A549 (cell line): ENCODE measurements around the gene ISG15. TPM values are rescaled to one million over a fixed set of nuclear protein-coding genes. Genes with fewer than 3 reads are reported as not detected.

ENCODE experiments used
- ATAC-seq, 2 experiments: fragments of 200-7000 bp in 1 of 2; fragments of >200 bp in 1 of 2; cut with Nextera tagmentation in 1 of 2; cut with Tn5 transposase in 1 of 2; 3 replicates each; pipeline versions ENCODE4 v1.8.0 to v1.9.1; 2018 to 2020; ENCODE audit warnings: mild to moderate bottlenecking in 1 of 2, moderate library complexity in 1 of 2
- CTCF ChIA-PET: fragments of 300-600 bp; sonication (Branson Sonifier 250); formaldehyde crosslinking; extraction: SDS; loops from one replicate; lab custom pipeline; 2021; ENCODE audit warnings: antibody characterized with exemption, inconsistent platforms; lab: Yijun Ruan, JAX
- POLR2A ChIA-PET: fragments of 350-600 bp; formaldehyde crosslinking; extraction: SDS; loops from one replicate; lab custom pipeline; 2021; ENCODE audit warnings: antibody characterized with exemption, inconsistent platforms; lab: Yijun Ruan, JAX
- DNase-seq, 2 experiments: peaks; one replicate each; pipeline versions ENCODE4 v3.0.0 to v3.0.0-alpha.2; 2011 to 2016; ENCODE audit warnings: low read depth in 1 of 2, low spot score in 1 of 2
- FAIRE-seq: peaks from 2 replicates; lab custom pipeline; 2011; peaks lifted over from hg19 to GRCh38; lab: Jason Lieb, UNC
- H3K27ac ChIP-seq, 2 experiments: fragments of >200 bp; sonication (Bioruptor Twin); formaldehyde crosslinking; 3 replicates each; pipeline ENCODE4 v1.5.1; 2016 to 2017
- H3K4me1 ChIP-seq: fragments of >200 bp; sonication (Bioruptor Twin); formaldehyde crosslinking; 3 replicates; pipeline ENCODE4 v1.6.1; 2016
- H3K4me2 ChIP-seq: fragments of >200 bp; sonication (Bioruptor Twin); formaldehyde crosslinking; 3 replicates; pipeline ENCODE4 v1.6.1; 2016
- H3K4me3 ChIP-seq: fragments of >200 bp; sonication (Bioruptor Twin); formaldehyde crosslinking; 3 replicates; pipeline ENCODE4 v1.5.1; 2016
- H3K9me3 ChIP-seq: fragments of >200 bp; sonication (Bioruptor Twin); formaldehyde crosslinking; 3 replicates; pipeline ENCODE4 v1.6.1; 2016
- BCL3 ChIP-seq: fragments of >200 bp; sonication (Bioruptor Twin); formaldehyde crosslinking; IDR thresholded peaks from 3 replicates; pipeline ENCODE4 v1.6.1; 2016
- BHLHE40 ChIP-seq: IDR thresholded peaks from 2 replicates; pipeline ENCODE4 v1.6.1; 2012; ENCODE audit warnings: low read depth, low read length, inconsistent platforms
- CBX2 ChIP-seq: fragments of 200-600 bp; sonication (generic); IDR thresholded peaks from 2 replicates; pipeline ENCODE4 v1.6.1; 2016; ENCODE audit warnings: low read depth, mild to moderate bottlenecking, borderline replicate concordance
- FOSL2 ChIP-seq, 2 experiments: fragments of 450-650 bp in 1 of 2; fragments of >200 bp in 1 of 2; sonication (Bioruptor Twin) in 1 of 2; formaldehyde crosslinking; IDR thresholded peaks; 2 replicates each; pipeline versions ENCODE4 v1.5.0 to v1.6.1; 2016 to 2020; ENCODE audit warnings: mild to moderate bottlenecking in 1 of 2, moderate library complexity in 1 of 2
- HEYL ChIP-seq: fragments of 250-450 bp; sonication (Bioruptor Pico); IDR thresholded peaks from 2 replicates; pipeline ENCODE4 v1.8.0; 2021; ENCODE audit warnings: mild to moderate bottlenecking, moderate library complexity
- HMGXB4 ChIP-seq: fragments of 250-450 bp; sonication (Bioruptor Pico); IDR thresholded peaks from 2 replicates; pipeline ENCODE4 v1.5.0; 2021; ENCODE audit warnings: mild to moderate bottlenecking, moderate library complexity, borderline replicate concordance
- HOXB13 ChIP-seq: fragments of 250-450 bp; sonication (Bioruptor Pico); IDR thresholded peaks from 2 replicates; pipeline ENCODE4 v1.5.0; 2020; ENCODE audit warnings: low read depth, mild to moderate bottlenecking, moderate library complexity
- HOXB5 ChIP-seq: fragments of 250-450 bp; sonication (Bioruptor Pico); IDR thresholded peaks from 2 replicates; pipeline ENCODE4 v1.5.0; 2020; ENCODE audit warnings: mild to moderate bottlenecking, moderate library complexity
- MAX ChIP-seq: IDR thresholded peaks from 2 replicates; pipeline ENCODE4 v1.6.1; 2012
- POLR2A ChIP-seq: IDR thresholded peaks from 2 replicates; pipeline ENCODE4 v1.6.1; 2012; ENCODE audit warnings: mild to moderate bottlenecking, low read length
- POLR2AphosphoS2 ChIP-seq: conservative IDR thresholded peaks from 2 replicates; pipeline ENCODE4 v1.6.1; 2012; ENCODE audit warnings: low read length, improper control_type of control experiment, inconsistent platforms
- SREBF2 ChIP-seq: fragments of 450-650 bp; IDR thresholded peaks from 2 replicates; pipeline ENCODE4 v1.6.1; 2014; ENCODE audit warnings: mild to moderate bottlenecking, moderate library complexity
- TP53 ChIP-seq: fragments of 250-450 bp; sonication (Bioruptor Pico); IDR thresholded peaks from 2 replicates; pipeline ENCODE4 v1.5.0; 2021; ENCODE audit warnings: mild to moderate bottlenecking, moderate library complexity
- ZNF302 ChIP-seq: fragments of 250-450 bp; sonication (Bioruptor Pico); IDR thresholded peaks from 2 replicates; pipeline ENCODE4 v1.9.0; 2021; ENCODE audit warnings: inconsistent platforms, mild to moderate bottlenecking, moderate library complexity
- WGBS: methylation state at CpG from one replicate; pipeline ENCODE4 v1.1.6; 2017; ENCODE audit errors: missing lambda C conversion rate; 5-methylcytosine and 5-hydroxymethylcytosine counted together
- polyA plus RNA-seq, 4 experiments: library from polyadenylated mRNA; depleted of rRNA in 3 of 4; stranded (reverse); fragments of >200 nt; fragmentation: RNase III in 1 of 4; extraction: RNeasy Plus Mini Kit Qiagen cat#74134 plus additional on column Dnase treatment in 1 of 4; gene quantifications; 2 replicates in 3 of 4; 3 replicates in 1 of 4; pipeline ENCODE4 v1.2.3, GENCODE V29; 2011 to 2017

Gene ISG15
- polyA plus RNA-seq, 2 of the 4 experiments (the other 2 are of a cell fraction), result 4.6 to 11.2 TPM

- no peak for TF ChIP-seq TP53 (CRISPR knock-in tag)
These were observed 48.4 kb upstream of the ISG15 start (continued) for GRCh38 chr1:964691-965525.

- Histone ChIP-seq H3K4me2 (peak overlapping the region; percentile 89), H3K27ac (peak overlapping the region; percentile 94 to 96), H3K4me3 (peak overlapping the region; percentile 70; the same call in 2 of the 3 replicates), H3K4me1 (peaks cover 13% of the 10 kb centered on the region), H3K9me3 (no peaks in the 10 kb centered on the region)
- FAIRE-seq (no peak), ATAC-seq (peak; percentile 2; a peak in 3 of 6 replicates), DNase-seq (no peak)
- ChIA-PET POLR2A (no interaction called here), CTCF (interaction anchor here (1.4 kb wide), 1 partner anchor 19 kb away, joined by 3 read pairs; no protein-coding TSS in a partner anchor)
- 43% methylated on average over 5 of the region's 26 CpGs for WGBS
- no peak for TF ChIP-seq CBX2
- TF ChIP-seq SREBF2, result no peak
- TF ChIP-seq ZNF302 (CRISPR knock-in tag), result no peak
- no peak for TF ChIP-seq HEYL
- no peak for TF ChIP-seq HOXB5
- TF ChIP-seq HOXB13 (CRISPR knock-in tag), result no peak
These were observed 47.7 kb upstream of the ISG15 start for GRCh38 chr1:965526-966134.

- no peak for FAIRE-seq
- 3% methylated on average over 8 of the region's 31 CpGs for WGBS
- POLR2A ChIA-PET, result interaction anchor here (1.1 to 1.2 kb wide), 2 partner anchors 10 to 23 kb away, joined by 10 to 14 read pairs; no protein-coding TSS in a partner anchor
- peak; percentile 80 to 89 for ATAC-seq
- Histone ChIP-seq H3K4me1 (peaks cover 13% of the 10 kb centered on the region), H3K4me2 (peak within 1 kb of the TSS; percentile 89), H3K27ac (peak within 1 kb of the TSS; percentile 94 to 96), H3K4me3 (peak within 1 kb of the TSS; percentile 70), H3K9me3 (no peaks in the 10 kb centered on the region)
- CTCF ChIA-PET, result interaction anchor here (1.1 kb wide), 2 partner anchors 10 to 27 kb away, joined by 3 to 6 read pairs; no protein-coding TSS in a partner anchor
- peak in 1 of 2 experiments; percentile 59 for DNase-seq
- TF ChIP-seq FOSL2 (IDR thresholded peaks at IDR 0.05), result no peak
- TF ChIP-seq FOSL2 (CRISPR knock-in tag; IDR thresholded peaks at IDR 0.05), result peak; percentile 35; the same call in 1 of the 2 replicates
- peak; percentile 29; the same call in 1 of the 2 replicates for TF ChIP-seq POLR2A
- TF ChIP-seq POLR2AphosphoS2, result no peak
- TF ChIP-seq MAX, result peak; percentile 24
These were observed 47.1 kb upstream of the ISG15 start, which contains the start of gene PLEKHN1 for GRCh38 chr1:966135-966703. TSS of gene PLEKHN1 (plus strand) at chr1:966482. CDS start at chr1:966532, 50 bp downstream.

- ChIA-PET POLR2A (interaction anchor here (1.1 to 1.2 kb wide), 2 partner anchors 9 to 24 kb away, joined by 10 to 14 read pairs; no protein-coding TSS in a partner anchor), CTCF (interaction anchor here (1.1 kb wide), 2 partner anchors 9 to 27 kb away, joined by 3 to 6 read pairs; no protein-coding TSS in a partner anchor)
- Histone ChIP-seq H3K4me2 (peak overlapping the region; percentile 89), H3K4me1 (peaks cover 13% of the 10 kb centered on the region)
- no peak for FAIRE-seq
- peak; percentile 56 to 65 for DNase-seq
- WGBS, result 6% methylated on average over 10 of the region's 60 CpGs
- peak; percentile 44 for TF ChIP-seq POLR2A
- TF ChIP-seq SREBF2, result no peak
- TF ChIP-seq HMGXB4 (CRISPR knock-in tag), result no peak
- TF ChIP-seq FOSL2 (IDR thresholded peaks at IDR 0.05), result no peak
- peak; percentile 39; the same call in 1 of the 2 replicates for TF ChIP-seq FOSL2 (CRISPR knock-in tag; IDR thresholded peaks at IDR 0.05)
- TF ChIP-seq MAX, result peak; percentile 72
- 0 out of 3 replicates have a peak, but pooled peaks have one; percentile 20 for TF ChIP-seq BCL3
- no peak for TF ChIP-seq BHLHE40
- TF ChIP-seq, all 56 proteins: peak for 4
- Histone ChIP-seq H3K27ac (peak overlapping the region; percentile 94 to 96), H3K4me3 (peak overlapping the region; percentile 70), H3K9me3 (no peaks in the 10 kb centered on the region)
- ATAC-seq, result peak; percentile 74 to 90
These were observed 46.5 kb upstream of the ISG15 start for GRCh38 chr1:966704-967300.
